GM19193 (cell line): ENCODE results near the gene SLC25A25.

ENCODE experiments used
- POLR2A ChIP-seq: IDR thresholded peaks from 4 replicates; pipeline ENCODE4 v1.6.1; 2011; ENCODE audit not compliant: insufficient read depth, insufficient read length; ENCODE audit errors: extremely low read depth

SLC25A25 gene

DNA sequence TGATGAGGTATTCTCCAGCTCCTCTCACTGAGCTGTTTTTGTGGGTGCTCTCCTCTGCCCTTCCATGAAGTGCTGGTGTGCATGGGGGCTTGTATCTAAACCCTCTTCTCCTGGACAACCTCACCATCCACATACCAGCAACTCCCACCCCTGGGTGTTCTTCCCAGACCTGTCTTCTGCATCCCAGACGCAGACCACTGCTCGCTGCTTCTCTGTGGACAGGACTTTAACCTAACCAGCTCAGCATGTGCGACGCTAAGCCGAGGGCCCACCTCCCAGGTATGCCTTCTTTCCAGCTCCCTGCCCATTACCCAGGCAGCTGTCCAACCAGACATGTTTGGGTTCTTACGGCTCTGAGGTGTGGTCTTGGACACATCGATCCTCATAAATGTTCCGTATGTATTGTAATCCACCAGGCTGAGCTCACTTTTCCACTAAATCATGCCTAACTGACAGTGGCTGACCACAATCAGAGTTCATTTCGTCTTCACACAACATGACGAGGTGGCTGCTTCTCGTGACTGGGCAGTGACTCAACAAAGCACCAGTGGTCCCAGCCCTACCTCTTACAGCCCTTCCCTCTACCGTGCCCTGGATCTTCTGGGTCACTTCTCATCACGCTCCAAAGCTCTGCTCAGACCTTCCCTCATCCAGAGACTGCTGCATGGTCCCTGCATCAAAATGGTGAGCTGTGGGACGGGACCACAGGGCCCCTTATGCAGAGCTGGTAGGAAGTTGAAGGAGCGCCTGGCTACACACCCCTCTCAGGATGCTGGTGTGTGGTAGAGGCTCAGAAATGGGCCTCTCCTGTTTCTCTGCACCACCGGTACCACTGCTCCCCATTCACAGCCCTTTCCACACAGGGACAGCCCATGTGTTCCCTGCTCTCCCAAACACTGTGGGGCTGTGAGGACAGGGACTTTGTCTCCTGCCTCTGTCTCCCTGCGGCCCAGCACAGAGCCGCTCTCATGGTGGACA lies 69.1 kb downstream of the SLC25A25 start:
- no peak for TF ChIP-seq POLR2A

DNA sequence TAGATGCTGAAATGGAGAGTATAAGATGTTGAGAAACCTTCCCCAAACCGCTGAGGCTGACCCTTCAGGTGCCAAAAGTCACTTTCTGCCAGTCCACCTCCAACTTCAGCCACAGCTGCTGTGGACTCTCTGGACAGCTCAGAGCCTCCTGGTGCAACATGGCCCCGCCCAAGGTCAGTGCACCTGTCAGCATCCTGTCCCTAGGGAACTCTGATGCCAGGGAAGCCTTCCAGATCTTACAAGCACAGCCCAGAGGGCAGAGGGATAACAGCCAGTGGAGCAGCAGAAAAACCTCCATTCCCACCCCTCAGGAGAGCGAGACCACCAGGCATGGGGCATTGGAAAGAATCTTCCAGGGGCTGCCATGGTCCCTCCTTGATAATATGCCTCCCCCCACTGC lies 70.0 kb downstream of the SLC25A25 start:
- no peak for TF ChIP-seq POLR2A

DNA sequence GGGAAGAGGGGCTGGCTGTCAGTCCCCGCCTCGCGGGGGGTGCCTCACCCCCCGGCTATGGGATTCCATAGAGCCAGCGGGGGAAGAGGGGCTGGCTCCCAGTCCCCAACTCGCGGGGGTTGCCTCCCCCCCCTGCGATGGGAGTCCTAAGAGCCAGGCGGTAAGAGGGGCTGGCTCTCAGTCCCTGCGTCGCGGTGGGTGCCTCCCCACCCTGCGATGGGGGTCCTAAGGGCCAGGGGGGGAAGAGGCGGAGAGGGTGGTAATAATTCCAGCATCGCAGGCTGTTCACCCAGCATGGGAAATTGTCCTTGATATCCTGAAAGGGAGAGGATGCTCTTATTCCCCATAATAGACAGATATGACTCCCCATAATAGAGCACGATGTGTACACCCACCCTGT lies 71.6 kb downstream of the SLC25A25 start:
- TF ChIP-seq POLR2A: no peak

DNA sequence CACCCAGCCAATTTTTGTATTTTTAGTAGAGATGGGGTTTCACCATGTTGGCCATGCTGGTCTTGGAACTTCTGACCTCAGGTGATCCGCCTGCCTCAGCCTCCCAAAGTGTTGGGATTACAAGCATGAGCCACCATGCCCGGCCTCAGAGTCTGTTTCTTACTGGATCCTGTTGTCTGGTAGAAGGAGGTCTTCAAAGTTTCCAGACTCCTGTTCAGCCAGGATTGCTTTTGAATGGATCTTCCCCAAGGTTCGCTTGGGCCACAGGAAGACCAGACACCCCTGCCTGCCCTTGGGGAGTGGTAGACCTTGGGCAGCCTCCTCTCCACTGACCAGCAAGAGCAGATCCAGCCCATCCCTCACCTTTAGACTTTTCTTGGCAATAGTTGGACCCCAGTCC lies 73.6 kb downstream of the SLC25A25 start:
- no peak for TF ChIP-seq POLR2A

DNA sequence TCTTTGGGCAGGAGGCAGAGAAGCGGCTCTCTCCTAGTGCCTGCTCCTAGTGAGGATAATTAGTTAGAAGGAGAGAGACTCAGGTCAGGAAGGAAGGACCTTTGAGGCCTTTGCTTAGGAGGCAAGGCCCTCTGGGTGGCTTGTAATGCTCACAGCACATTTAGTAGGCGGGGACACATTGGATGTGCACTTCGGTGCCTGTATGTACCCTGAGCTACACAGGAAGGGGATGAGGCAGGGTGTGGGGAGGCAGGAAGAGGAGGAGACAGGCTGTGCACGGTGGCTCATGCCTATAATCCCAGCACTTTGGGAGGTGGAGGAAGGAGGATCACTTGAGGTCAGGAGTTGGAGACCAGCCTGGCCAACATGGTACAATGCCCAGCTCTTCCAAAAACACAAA lies 74.0 kb downstream of the SLC25A25 start:
- no peak for TF ChIP-seq POLR2A

DNA sequence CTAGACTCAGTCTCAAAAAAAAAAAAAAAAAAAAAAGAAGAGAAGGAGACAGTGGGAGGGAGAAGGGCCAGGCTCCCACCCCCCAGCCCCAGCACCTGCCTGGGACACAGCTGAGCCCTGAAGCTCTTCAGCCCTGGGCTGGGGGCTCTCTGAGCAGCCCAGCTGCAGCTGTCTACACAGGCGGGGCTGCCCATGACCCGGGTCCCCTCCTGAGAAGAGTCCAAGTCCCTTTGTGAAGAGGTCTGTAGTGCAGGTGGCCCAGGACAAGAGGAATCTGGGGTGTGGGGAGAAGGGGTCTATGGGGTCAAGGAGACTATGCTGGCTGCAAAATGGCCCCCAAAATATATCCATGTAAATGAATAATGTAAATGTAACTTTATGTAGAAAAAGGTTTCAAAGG lies 74.6 kb downstream of the SLC25A25 start:
- TF ChIP-seq POLR2A: no peak

DNA sequence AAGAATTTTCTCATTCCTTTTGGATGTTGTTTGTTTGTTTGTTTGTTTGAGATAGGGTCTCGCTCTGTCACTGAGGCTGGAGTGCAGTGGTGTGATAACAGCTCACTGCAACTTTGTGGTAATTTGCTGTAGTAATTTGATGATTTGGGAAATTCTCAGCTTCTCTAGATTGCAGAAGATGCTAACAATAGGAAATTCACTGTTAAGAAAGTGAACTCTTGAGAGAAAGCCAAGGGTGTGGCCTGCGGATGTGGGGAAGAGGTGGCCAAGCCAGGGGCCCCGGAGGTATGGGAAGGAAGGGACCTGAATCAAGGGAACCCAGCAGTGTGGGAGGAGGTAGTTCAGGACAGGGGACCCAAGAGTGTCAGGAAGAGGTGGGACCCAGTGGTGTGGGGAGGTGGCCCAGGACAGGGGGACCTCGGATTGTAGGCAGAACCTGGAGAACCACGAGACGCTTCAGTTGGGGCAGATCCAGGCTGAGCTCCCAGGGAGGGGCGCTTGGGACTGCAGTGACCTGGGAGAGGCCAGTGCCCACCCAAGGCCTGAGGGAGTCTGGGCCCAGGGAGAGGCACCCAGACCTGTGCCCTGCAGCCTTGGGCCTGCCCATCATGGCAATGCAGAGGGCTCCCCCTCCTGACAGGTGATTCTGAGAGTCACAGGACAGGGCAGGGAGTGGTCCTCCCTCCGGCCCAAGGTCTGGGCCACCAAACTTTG lies 75.7 kb downstream of the SLC25A25 start:
- no peak for TF ChIP-seq POLR2A

DNA sequence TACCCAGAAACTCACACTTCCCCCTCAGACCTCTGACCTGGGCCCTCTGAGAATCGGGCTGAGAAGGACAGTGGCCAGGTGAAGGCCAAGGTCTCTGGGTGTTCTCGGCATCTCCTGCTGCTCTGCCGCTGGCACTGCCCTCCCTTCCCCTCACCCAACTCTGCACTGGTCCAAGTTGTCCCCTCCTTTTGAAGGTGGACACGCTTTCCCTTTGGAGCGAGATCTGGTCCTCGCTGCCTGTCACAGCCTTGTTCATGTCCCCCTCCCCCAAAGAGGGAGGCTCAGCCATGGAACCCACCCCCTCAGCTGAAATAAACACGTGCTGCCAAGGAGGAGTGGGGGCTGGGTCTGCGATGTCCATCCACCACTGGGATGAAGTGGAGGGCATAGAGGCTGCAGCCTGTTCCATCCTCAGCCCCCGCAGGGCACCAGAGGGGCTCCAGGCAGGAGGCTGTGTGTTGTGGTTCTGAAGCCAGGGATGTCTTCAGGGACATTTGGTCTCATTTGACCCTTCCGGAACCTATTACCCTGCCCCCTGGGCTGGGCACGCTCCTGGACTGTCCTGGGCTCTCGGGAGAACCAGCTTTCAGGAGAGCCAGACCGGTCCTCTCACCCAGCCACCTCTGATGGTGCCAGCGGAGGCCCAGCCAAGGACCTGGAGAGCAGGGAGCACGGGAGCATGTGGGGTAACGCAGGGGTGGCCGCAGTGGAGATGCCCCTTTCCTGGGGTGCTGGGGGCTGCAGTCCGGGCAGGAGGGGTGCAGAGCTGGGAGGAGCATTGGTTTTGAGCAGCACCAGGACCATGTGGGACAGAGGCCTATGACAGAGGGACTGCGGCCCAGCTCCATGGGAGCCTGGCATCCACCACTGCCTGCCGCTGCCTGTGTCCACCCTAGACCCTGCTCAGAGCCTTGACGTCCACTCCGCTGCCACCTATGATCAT lies 76.5 kb downstream of the SLC25A25 start:
- no peak for TF ChIP-seq POLR2A

DNA sequence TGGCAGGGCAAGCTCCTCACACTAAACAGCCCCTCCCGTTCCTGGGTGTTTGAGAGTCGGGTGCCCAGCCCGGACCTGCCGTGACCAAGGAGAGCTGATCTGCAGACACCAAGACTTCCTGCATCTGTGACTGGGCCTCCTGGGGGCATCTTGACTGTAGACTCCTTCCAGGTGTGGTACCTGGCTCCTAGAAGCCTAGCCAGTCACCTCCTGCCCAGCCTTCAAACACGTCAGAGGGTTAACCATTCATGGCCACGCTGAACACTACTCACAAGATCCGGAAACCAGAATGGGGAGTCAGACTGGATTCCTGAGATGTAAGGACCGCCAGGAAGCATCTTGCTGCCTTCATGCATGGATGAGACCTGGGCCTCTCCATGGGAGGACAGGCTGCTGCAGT lies 77.5 kb downstream of the SLC25A25 start:
- no peak for TF ChIP-seq POLR2A

DNA sequence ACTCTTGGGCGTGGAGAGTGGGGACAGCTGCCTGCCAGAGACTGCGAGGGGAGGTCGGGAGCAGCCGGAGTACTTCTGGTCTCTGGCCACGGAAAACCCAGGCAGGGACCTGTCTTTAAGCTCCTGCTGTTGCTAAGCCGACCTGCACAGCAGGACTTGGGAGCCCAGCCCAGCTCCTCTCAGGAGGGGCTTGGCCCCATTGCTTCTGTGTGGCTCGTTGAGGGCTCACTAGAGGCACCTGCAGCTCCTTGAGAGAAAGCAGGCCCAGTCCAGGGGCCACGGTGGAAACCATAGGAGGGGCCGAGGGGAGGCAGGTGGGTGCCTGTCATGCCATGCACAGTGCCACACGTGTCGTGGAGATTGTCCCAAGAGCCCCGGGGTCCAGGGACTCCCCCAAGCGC lies 77.9 kb downstream of the SLC25A25 start:
- no peak for TF ChIP-seq POLR2A

DNA sequence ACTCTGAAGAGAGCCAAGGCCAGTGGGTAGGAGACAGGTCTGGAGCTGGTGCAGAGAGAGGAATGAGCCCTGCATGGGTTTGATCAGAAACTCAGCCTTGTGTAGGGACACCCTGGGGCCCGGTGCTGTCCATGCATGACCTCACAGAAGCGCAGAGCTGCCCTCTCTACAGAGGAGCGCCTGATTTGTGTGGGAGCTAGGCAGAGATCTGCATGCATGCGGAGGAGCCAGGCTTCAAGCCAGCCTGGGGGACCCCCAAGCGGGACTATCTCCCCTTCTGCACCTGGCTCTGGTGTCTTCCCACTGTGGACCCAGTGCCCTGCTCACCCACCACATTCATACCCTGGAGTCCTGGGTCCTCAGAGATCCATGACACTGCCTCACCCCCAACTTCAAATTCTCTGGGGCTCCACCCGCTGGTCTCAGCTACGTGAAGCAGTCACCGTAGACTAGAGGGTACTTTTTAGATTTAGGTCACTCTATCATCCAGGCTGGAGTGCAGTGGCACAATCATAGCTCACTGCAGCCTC lies 78.6 kb downstream of the SLC25A25 start:
- TF ChIP-seq POLR2A: no peak

DNA sequence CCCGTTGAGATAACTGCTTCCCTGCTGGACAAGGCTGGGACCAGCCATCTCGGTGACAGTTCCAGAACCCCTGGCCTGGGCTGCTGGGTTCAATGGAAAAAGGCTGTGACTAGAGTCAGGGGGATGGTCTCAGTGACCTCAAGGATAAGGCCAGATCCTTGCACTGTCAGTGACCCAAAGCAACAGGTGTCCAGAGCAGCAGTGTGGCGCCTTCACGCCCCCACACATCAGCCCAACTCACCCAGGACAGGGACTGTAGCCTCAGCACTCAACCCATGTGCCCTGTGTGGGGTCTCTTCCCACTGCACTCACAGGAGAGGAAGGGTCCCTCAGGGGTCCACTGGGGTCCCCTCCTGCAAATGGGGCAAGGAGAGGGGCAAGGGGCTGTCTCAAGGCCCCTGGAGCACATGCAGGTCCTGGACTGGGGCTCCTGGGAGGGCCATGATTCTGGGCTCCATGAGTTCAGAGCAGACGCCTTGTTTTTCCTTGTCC lies 80.5 kb downstream of the SLC25A25 start:
- TF ChIP-seq POLR2A: no peak

DNA sequence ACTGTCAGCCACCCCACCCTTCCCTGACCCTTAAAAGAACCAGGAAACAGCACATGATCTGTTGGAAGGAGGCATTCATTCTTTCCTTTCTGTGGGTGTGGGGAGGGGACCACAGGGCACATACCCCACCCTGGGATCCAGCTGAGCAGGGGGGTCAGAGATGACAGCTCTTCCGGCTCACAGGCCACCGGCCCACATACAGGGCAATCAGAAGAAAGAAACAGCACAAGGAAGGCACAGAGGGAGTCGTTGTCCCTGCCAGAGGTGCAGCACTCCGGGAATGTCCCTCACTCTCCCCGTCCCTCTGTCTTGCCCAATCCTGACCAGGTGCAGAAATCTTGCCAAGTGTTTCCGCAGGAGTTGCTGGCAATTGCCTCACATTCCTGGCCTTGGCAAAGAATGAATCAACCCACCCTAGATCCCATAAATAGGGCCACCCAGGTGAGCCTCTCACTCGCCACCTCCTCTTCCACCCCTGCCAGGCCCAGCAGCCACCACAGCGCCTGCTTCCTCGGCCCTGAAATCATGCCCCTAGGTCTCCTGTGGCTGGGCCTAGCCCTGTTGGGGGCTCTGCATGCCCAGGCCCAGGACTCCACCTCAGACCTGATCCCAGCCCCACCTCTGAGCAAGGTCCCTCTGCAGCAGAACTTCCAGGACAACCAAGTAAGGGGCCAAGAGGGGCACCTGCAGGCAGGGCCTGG lies 81.1 kb downstream of the SLC25A25 start, which contains the start of gene LCN2:
TSS of gene LCN2 (plus strand) at position 453 of the 701 bp plus-strand sequence. CDS start at position 526, 73 bp downstream.
- no peak for TF ChIP-seq POLR2A
